Activated CD8-positive, alpha-beta memory T cell treated with anti-CD3 and anti-CD28 coated beads for 48 hours (primary cell): ENCODE measurements around the gene CDC42BPB.

Experiments used
- DNase-seq, 3 experiments: peaks; one replicate each; pipeline ENCODE4 v3.0.0-alpha.2; 2020; ENCODE audit warnings: low read depth in 2 of 3, low spot score in 2 of 3

The CDC42BPB gene

GRCh38 chr14:102996941-102997340 lies 60.4 kb downstream of the CDC42BPB start:
- DNase-seq: no peak

GRCh38 chr14:102994689-102995088 lies 62.7 kb downstream of the CDC42BPB start:
- no peak for DNase-seq

GRCh38 chr14:102993523-102993922 lies 63.8 kb downstream of the CDC42BPB start:
- no peak for DNase-seq

GRCh38 chr14:102991376-102991775 lies 66.0 kb downstream of the CDC42BPB start:
- DNase-seq: no peak

GRCh38 chr14:102988054-102988453 lies 69.3 kb downstream of the CDC42BPB start:
- DNase-seq: no peak

GRCh38 chr14:102986810-102987579 lies 70.4 kb downstream of the CDC42BPB start:
- DNase-seq: no peak

- DNase-seq: no peak
Measured at GRCh38 chr14:102985665-102986064, 71.7 kb downstream of the CDC42BPB start.

GRCh38 chr14:102984336-102985102 lies 72.8 kb downstream of the CDC42BPB start:
- no peak for DNase-seq

GRCh38 chr14:102983496-102983895 lies 73.9 kb downstream of the CDC42BPB start:
- no peak for DNase-seq

- DNase-seq: no peak
Measured at GRCh38 chr14:102982852-102983470, 74.4 kb downstream of the CDC42BPB start.

GRCh38 chr14:102980409-102980810 lies 76.9 kb downstream of the CDC42BPB start:
- DNase-seq: no peak

- DNase-seq: no peak
Measured at GRCh38 chr14:102979406-102979805, 77.9 kb downstream of the CDC42BPB start.

- no peak for DNase-seq
Measured at GRCh38 chr14:102977475-102977874, 79.9 kb downstream of the CDC42BPB start.

- DNase-seq: no peak
Measured at GRCh38 chr14:102975662-102976061, 81.7 kb downstream of the CDC42BPB start.

GRCh38 chr14:102973706-102974285 lies 83.6 kb downstream of the CDC42BPB start:
- DNase-seq: no peak

GRCh38 chr14:102971836-102972606 lies 85.3 kb downstream of the CDC42BPB start:
- DNase-seq: no peak

GRCh38 chr14:102971314-102971713 lies 86.0 kb downstream of the CDC42BPB start:
- DNase-seq: no peak

- DNase-seq: no peak
Measured at GRCh38 chr14:102970496-102970895, 86.9 kb downstream of the CDC42BPB start.

- DNase-seq: no peak
Measured at GRCh38 chr14:102969901-102970300, 87.4 kb downstream of the CDC42BPB start.

- no peak for DNase-seq
Measured at GRCh38 chr14:102969060-102969791, 88.1 kb downstream of the CDC42BPB start.
